WERI-Rb-1 (cell line): ENCODE data around the gene ASS1.

ENCODE experiments used
- DNase-seq: peaks from one replicate; pipeline ENCODE4 v3.0.0-alpha.2; 2020
- H3K27ac ChIP-seq: fragments of 250-450 bp; sonication (Bioruptor Pico); 2 replicates; pipeline ENCODE4 v1.5.1; 2020; ENCODE audit warnings: mild to moderate bottlenecking, moderate library complexity
- H3K27me3 ChIP-seq: fragments of 250-450 bp; sonication (Bioruptor Pico); 2 replicates; pipeline ENCODE4 v1.5.1; 2021; ENCODE audit warnings: mild to moderate bottlenecking, low read depth, moderate library complexity; ENCODE audit not compliant: insufficient read depth, severe bottlenecking
- H3K36me3 ChIP-seq: fragments of 250-450 bp; sonication (Bioruptor Pico); 2 replicates; pipeline ENCODE4 v1.5.1; 2020; ENCODE audit warnings: mild to moderate bottlenecking, moderate library complexity
- H3K4me3 ChIP-seq: 2 replicates; pipeline ENCODE4 v1.5.1; 2011; ENCODE audit warnings: low read depth, mild to moderate bottlenecking, control low read depth, low read length
- H3K9me3 ChIP-seq: fragments of 250-450 bp; sonication (Bioruptor Pico); 2 replicates; pipeline ENCODE4 v1.5.1; 2021; ENCODE audit warnings: mild to moderate bottlenecking, moderate library complexity; ENCODE audit not compliant: severe bottlenecking
- CTCF ChIP-seq: IDR thresholded peaks from 2 replicates; pipeline ENCODE4 v1.5.1; 2011; ENCODE audit warnings: low read depth, mild to moderate bottlenecking, control low read depth, inconsistent platforms, low read length

Gene ASS1

GRCh38 chr9:130466537-130467217 is 21.9 kb downstream of the ASS1 start:
- no peaks in the 10 kb centered on the region for H3K9me3 ChIP-seq
- no peak for TF ChIP-seq CTCF
- peak overlapping the region; percentile 98 for H3K27ac ChIP-seq
- H3K4me3 ChIP-seq: peak overlapping the region; percentile 20
- H3K36me3 ChIP-seq: peaks cover 39% of the 10 kb centered on the region
- no peaks in the 10 kb centered on the region for H3K27me3 ChIP-seq
- DNase-seq: peak; percentile 85

GRCh38 chr9:130467316-130467715 is 22.6 kb downstream of the ASS1 start:
- no peaks in the 10 kb centered on the region for H3K27me3 ChIP-seq
- no peaks in the 10 kb centered on the region for H3K9me3 ChIP-seq
- peak overlapping the region; percentile 98 for H3K27ac ChIP-seq
- DNase-seq: peak; percentile 94
- TF ChIP-seq CTCF: no peak
- peak overlapping the region; percentile 20 for H3K4me3 ChIP-seq
- peaks cover 37% of the 10 kb centered on the region for H3K36me3 ChIP-seq

- peaks cover 36% of the 10 kb centered on the region for H3K36me3 ChIP-seq
- no peak for TF ChIP-seq CTCF
These were observed 23.8 kb downstream of the ASS1 start for GRCh38 chr9:130468566-130468965.

GRCh38 chr9:130470269-130470668 is 25.5 kb downstream of the ASS1 start:
- Histone ChIP-seq H3K9me3 (no peaks in the 10 kb centered on the region), H3K27me3 (no peaks in the 10 kb centered on the region), H3K36me3 (peaks cover 36% of the 10 kb centered on the region), H3K4me3 (no peak overlapping the region), H3K27ac (peak overlapping the region; percentile 14)
- DNase-seq: no peak
- no peak for TF ChIP-seq CTCF

More at GRCh38 chr9:130468566-130468965, 23.8 kb downstream of the ASS1 start:
- DNase-seq: no peak
- no peak overlapping the region for H3K4me3 ChIP-seq
- peak overlapping the region; percentile 98 for H3K27ac ChIP-seq
- H3K9me3 ChIP-seq: no peaks in the 10 kb centered on the region
- no peaks in the 10 kb centered on the region for H3K27me3 ChIP-seq

GRCh38 chr9:130470950-130471349 is 26.2 kb downstream of the ASS1 start:
- peaks cover 32% of the 10 kb centered on the region for H3K36me3 ChIP-seq
- H3K4me3 ChIP-seq: no peak overlapping the region
- no peak for DNase-seq
- peak overlapping the region; percentile 61 for H3K27ac ChIP-seq
- TF ChIP-seq CTCF: no peak
- H3K9me3 ChIP-seq: no peaks in the 10 kb centered on the region
- no peaks in the 10 kb centered on the region for H3K27me3 ChIP-seq
